ENCODE measurements around the gene CENPA. TPM values are rescaled to one million over a fixed set of nuclear protein-coding genes. Genes with fewer than 3 reads are reported as not detected.
"Not testable (repeated sequence)": the region's sequence is repeated elsewhere in the genome, so short reads cannot be mapped to it uniquely, and the experiment has no call there.

CENPA gene
- total RNA-seq, 2 donors from 2014 or later: 0.35 to 0.41 TPM

- no peaks in the 10 kb centered on the region for H3K27me3 ChIP-seq
- H3K36me3 ChIP-seq: no peaks in the 10 kb centered on the region
- H3K27ac ChIP-seq: no peak overlapping the region
- H3K9me3 ChIP-seq: no peaks in the 10 kb centered on the region
- DNase-seq (ENCODE audit: low spot score): no peak
- H3K4me3 ChIP-seq: no peak overlapping the region
- H3K4me1 ChIP-seq: no peaks in the 10 kb centered on the region
- TF ChIP-seq, protein P1, sequence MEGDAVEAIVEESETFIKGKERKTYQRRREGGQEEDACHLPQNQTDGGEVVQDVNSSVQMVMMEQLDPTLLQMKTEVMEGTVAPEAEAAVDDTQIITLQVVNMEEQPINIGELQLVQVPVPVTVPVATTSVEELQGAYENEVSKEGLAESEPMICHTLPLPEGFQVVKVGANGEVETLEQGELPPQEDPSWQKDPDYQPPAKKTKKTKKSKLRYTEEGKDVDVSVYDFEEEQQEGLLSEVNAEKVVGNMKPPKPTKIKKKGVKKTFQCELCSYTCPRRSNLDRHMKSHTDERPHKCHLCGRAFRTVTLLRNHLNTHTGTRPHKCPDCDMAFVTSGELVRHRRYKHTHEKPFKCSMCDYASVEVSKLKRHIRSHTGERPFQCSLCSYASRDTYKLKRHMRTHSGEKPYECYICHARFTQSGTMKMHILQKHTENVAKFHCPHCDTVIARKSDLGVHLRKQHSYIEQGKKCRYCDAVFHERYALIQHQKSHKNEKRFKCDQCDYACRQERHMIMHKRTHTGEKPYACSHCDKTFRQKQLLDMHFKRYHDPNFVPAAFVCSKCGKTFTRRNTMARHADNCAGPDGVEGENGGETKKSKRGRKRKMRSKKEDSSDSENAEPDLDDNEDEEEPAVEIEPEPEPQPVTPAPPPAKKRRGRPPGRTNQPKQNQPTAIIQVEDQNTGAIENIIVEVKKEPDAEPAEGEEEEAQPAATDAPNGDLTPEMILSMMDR (IDR thresholded peaks at IDR 0.05): no peak
These were observed 26.9 kb downstream of the CENPA start for GRCh38 chr2:26812731-26813130.

- H3K27me3 ChIP-seq, H3K4me3 ChIP-seq: not testable (repeated sequence)
These were observed 28.4 kb downstream of the CENPA start for GRCh38 chr2:26814072-26814765.

DNA sequence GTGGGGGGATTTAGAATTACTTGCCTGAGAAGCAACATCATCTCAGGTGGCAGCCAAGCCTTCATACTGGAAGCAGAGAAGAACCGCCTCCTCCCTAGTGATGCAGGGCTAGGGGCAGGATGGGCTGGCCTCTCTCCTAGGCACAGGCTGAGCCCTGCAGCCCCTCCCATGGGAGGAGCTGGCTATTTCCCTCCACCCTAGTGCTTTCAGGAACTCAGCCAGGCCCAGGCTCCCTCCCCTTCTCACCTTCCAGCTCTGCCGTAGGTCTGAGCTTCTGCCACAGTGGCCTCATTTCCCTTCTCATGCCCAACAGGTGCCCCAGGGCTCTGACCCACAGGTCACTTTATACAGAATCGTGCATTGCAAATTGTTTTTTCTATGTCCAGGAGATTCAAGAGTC, 31.0 kb downstream of the CENPA start:
- no peak overlapping the region for H3K4me3 ChIP-seq

More at GRCh38 chr2:26814072-26814765, 28.4 kb downstream of the CENPA start:
- H3K36me3 ChIP-seq; H3K4me1 ChIP-seq; H3K27ac ChIP-seq; H3K9me3 ChIP-seq; DNase-seq (ENCODE audit: low spot score): not testable (repeated sequence)

GRCh38 chr2:26818255-26818654, 32.4 kb downstream of the CENPA start:
- Histone ChIP-seq H3K27me3 (no peaks in the 10 kb centered on the region), H3K4me1 (no peaks in the 10 kb centered on the region)
- TF ChIP-seq, protein P1 (IDR thresholded peaks at IDR 0.05): no peak

More for the DNA sequence above, 31.0 kb downstream of the CENPA start:
- TF ChIP-seq, protein P1 (IDR thresholded peaks at IDR 0.05): no peak
- DNase-seq (ENCODE audit: low spot score): no peak
- no peak overlapping the region for H3K27ac ChIP-seq
- H3K9me3 ChIP-seq: no peaks in the 10 kb centered on the region
- no peaks in the 10 kb centered on the region for H3K36me3 ChIP-seq
- H3K27me3 ChIP-seq: no peaks in the 10 kb centered on the region
- no peaks in the 10 kb centered on the region for H3K4me1 ChIP-seq

DNA sequence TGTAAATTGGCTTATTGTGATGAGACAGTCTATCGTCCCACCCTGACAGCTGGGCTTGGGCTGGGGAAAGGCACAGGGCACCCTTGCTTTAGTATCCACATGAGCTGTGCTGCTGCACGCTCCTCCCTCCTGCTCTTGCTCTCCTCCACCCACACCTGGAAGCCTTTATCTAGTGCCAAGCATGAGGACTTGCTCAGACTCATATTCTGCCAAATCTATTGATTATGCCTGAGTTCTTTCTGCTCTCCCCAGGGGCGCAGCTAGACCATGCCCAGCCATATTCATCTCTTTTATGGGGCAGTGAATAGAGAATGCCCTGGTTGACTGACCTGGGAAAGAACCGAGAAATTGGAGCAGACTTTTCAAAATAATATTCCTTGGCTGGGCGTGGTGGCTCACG, 33.1 kb downstream of the CENPA start:
- no peaks in the 10 kb centered on the region for H3K27me3 ChIP-seq
- DNase-seq (ENCODE audit: low spot score): no peak
- H3K4me1 ChIP-seq: no peaks in the 10 kb centered on the region
- H3K4me3 ChIP-seq: no peak overlapping the region
- TF ChIP-seq, protein P1 (IDR thresholded peaks at IDR 0.05): no peak
- no peak overlapping the region for H3K27ac ChIP-seq
- H3K9me3 ChIP-seq: no peaks in the 10 kb centered on the region
- no peaks in the 10 kb centered on the region for H3K36me3 ChIP-seq

More at GRCh38 chr2:26818255-26818654, 32.4 kb downstream of the CENPA start:
- H3K27ac ChIP-seq: no peak overlapping the region
- no peak overlapping the region for H3K4me3 ChIP-seq
- H3K36me3 ChIP-seq: no peaks in the 10 kb centered on the region
- no peak for DNase-seq (ENCODE audit: low spot score)
- H3K9me3 ChIP-seq: no peaks in the 10 kb centered on the region

- no peaks in the 10 kb centered on the region for H3K27me3 ChIP-seq
- no peak for DNase-seq (ENCODE audit: low spot score)
- H3K36me3 ChIP-seq: no peaks in the 10 kb centered on the region
- no peak overlapping the region for H3K27ac ChIP-seq
- H3K4me3 ChIP-seq: no peak overlapping the region
- no peaks in the 10 kb centered on the region for H3K4me1 ChIP-seq
- no peaks in the 10 kb centered on the region for H3K9me3 ChIP-seq
- TF ChIP-seq, protein P1 (IDR thresholded peaks at IDR 0.05): no peak
These were observed 35.1 kb downstream of the CENPA start for GRCh38 chr2:26820932-26821331.
